ENCODE data around the gene VANGL1.

The VANGL1 gene

GRCh38 chr1:115648717-115649691 lies 7.2 kb downstream of the VANGL1 start:
- in situ Hi-C loops (cut with MboI; ENCODE audit: low sequenced_read_pairs): no loop called here
- Histone ChIP-seq H3K36me3 (replicated peaks) (peaks cover 16% of the 10 kb centered on the region), H3K4me3 (no peak overlapping the region), H3K9me3 (no peaks in the 10 kb centered on the region), H3K4me1 (no peaks in the 10 kb centered on the region), H3K27me3 (ENCODE audit: low read depth) (no peaks in the 10 kb centered on the region)
- no peak for DNase-seq (ENCODE audit: low spot score in 2 of 2)

GRCh38 chr1:115649964-115650363 lies 8.2 kb downstream of the VANGL1 start:
- in situ Hi-C loops (cut with MboI; ENCODE audit: low sequenced_read_pairs): no loop called here
- Histone ChIP-seq H3K4me3 (no peak overlapping the region), H3K9me3 (no peaks in the 10 kb centered on the region), H3K27me3 (ENCODE audit: low read depth) (no peaks in the 10 kb centered on the region), H3K36me3 (replicated peaks) (peaks cover 16% of the 10 kb centered on the region), H3K4me1 (no peaks in the 10 kb centered on the region)
- no peak for DNase-seq (ENCODE audit: low spot score in 2 of 2)

- DNase-seq (ENCODE audit: low spot score in 2 of 2): no peak
- in situ Hi-C loops (cut with MboI; ENCODE audit: low sequenced_read_pairs): no loop called here
- no peak overlapping the region for H3K4me3 ChIP-seq
- no peaks in the 10 kb centered on the region for H3K4me1 ChIP-seq
- no peaks in the 10 kb centered on the region for H3K27me3 ChIP-seq (ENCODE audit: low read depth)
- no peaks in the 10 kb centered on the region for H3K9me3 ChIP-seq
- peaks cover 16% of the 10 kb centered on the region for H3K36me3 ChIP-seq (replicated peaks)
Measured at GRCh38 chr1:115650961-115651360, 9.2 kb downstream of the VANGL1 start.

GRCh38 chr1:115651391-115651790 lies 9.6 kb downstream of the VANGL1 start:
- H3K4me3 ChIP-seq: no peak overlapping the region
- no peak for DNase-seq (ENCODE audit: low spot score in 2 of 2)
- H3K4me1 ChIP-seq: no peaks in the 10 kb centered on the region
- in situ Hi-C loops (cut with MboI; ENCODE audit: low sequenced_read_pairs): no loop called here
- H3K9me3 ChIP-seq: no peaks in the 10 kb centered on the region
- H3K27me3 ChIP-seq (ENCODE audit: low read depth): no peaks in the 10 kb centered on the region
- H3K36me3 ChIP-seq (replicated peaks): peaks cover 16% of the 10 kb centered on the region

- no peak for DNase-seq (ENCODE audit: low spot score in 2 of 2)
- in situ Hi-C loops (cut with MboI; ENCODE audit: low sequenced_read_pairs): no loop called here
- Histone ChIP-seq H3K27me3 (ENCODE audit: low read depth) (no peaks in the 10 kb centered on the region), H3K4me3 (no peak overlapping the region), H3K4me1 (no peaks in the 10 kb centered on the region), H3K9me3 (no peaks in the 10 kb centered on the region), H3K36me3 (replicated peaks) (peaks cover 16% of the 10 kb centered on the region)
Measured at GRCh38 chr1:115652236-115652788, 10.5 kb downstream of the VANGL1 start.

- H3K4me3 ChIP-seq: no peak overlapping the region
- H3K4me1 ChIP-seq: no peaks in the 10 kb centered on the region
- no peaks in the 10 kb centered on the region for H3K27me3 ChIP-seq (ENCODE audit: low read depth)
- no peaks in the 10 kb centered on the region for H3K9me3 ChIP-seq
- peaks cover 22% of the 10 kb centered on the region for H3K36me3 ChIP-seq (replicated peaks)
- in situ Hi-C loops (cut with MboI; ENCODE audit: low sequenced_read_pairs): no loop called here
- DNase-seq (ENCODE audit: low spot score in 2 of 2): no peak
Measured at GRCh38 chr1:115654125-115654524, 12.4 kb downstream of the VANGL1 start.

GRCh38 chr1:115654663-115655305 lies 13.0 kb downstream of the VANGL1 start:
- DNase-seq (ENCODE audit: low spot score in 2 of 2): no peak
- in situ Hi-C loops (cut with MboI; ENCODE audit: low sequenced_read_pairs): no loop called here
- no peaks in the 10 kb centered on the region for H3K27me3 ChIP-seq (ENCODE audit: low read depth)
- H3K4me1 ChIP-seq: no peaks in the 10 kb centered on the region
- H3K36me3 ChIP-seq (replicated peaks): peaks cover 22% of the 10 kb centered on the region
- no peak overlapping the region for H3K4me3 ChIP-seq
- H3K9me3 ChIP-seq: no peaks in the 10 kb centered on the region

- DNase-seq (ENCODE audit: low spot score in 2 of 2): no peak
- no peaks in the 10 kb centered on the region for H3K4me1 ChIP-seq
- H3K36me3 ChIP-seq (replicated peaks): peaks cover 25% of the 10 kb centered on the region
- in situ Hi-C loops (cut with MboI; ENCODE audit: low sequenced_read_pairs): no loop called here
- no peaks in the 10 kb centered on the region for H3K27me3 ChIP-seq (ENCODE audit: low read depth)
- no peak overlapping the region for H3K4me3 ChIP-seq
- no peaks in the 10 kb centered on the region for H3K9me3 ChIP-seq
Measured at GRCh38 chr1:115655306-115655663, 13.5 kb downstream of the VANGL1 start.

GRCh38 chr1:115655916-115656315 lies 14.1 kb downstream of the VANGL1 start:
- no peaks in the 10 kb centered on the region for H3K9me3 ChIP-seq
- in situ Hi-C loops (cut with MboI; ENCODE audit: low sequenced_read_pairs): no loop called here
- H3K36me3 ChIP-seq (replicated peaks): peaks cover 31% of the 10 kb centered on the region
- H3K4me3 ChIP-seq: no peak overlapping the region
- H3K4me1 ChIP-seq: no peaks in the 10 kb centered on the region
- no peaks in the 10 kb centered on the region for H3K27me3 ChIP-seq (ENCODE audit: low read depth)
- no peak for DNase-seq (ENCODE audit: low spot score in 2 of 2)

- H3K9me3 ChIP-seq: no peaks in the 10 kb centered on the region
- H3K36me3 ChIP-seq (replicated peaks): peaks cover 28% of the 10 kb centered on the region
- no peaks in the 10 kb centered on the region for H3K27me3 ChIP-seq (ENCODE audit: low read depth)
- no peaks in the 10 kb centered on the region for H3K4me1 ChIP-seq
- DNase-seq (ENCODE audit: low spot score in 2 of 2): no peak
- H3K4me3 ChIP-seq: no peak overlapping the region
- in situ Hi-C loops (cut with MboI; ENCODE audit: low sequenced_read_pairs): no loop called here
Measured at GRCh38 chr1:115656461-115657077, 14.8 kb downstream of the VANGL1 start.

GRCh38 chr1:115658646-115659045 lies 16.9 kb downstream of the VANGL1 start:
- in situ Hi-C loops (cut with MboI; ENCODE audit: low sequenced_read_pairs): no loop called here
- Histone ChIP-seq H3K36me3 (replicated peaks) (peaks cover 29% of the 10 kb centered on the region), H3K9me3 (no peaks in the 10 kb centered on the region), H3K27me3 (ENCODE audit: low read depth) (no peaks in the 10 kb centered on the region), H3K4me1 (no peaks in the 10 kb centered on the region), H3K4me3 (no peak overlapping the region)
- DNase-seq (ENCODE audit: low spot score in 2 of 2): no peak

GRCh38 chr1:115660151-115660550 lies 18.4 kb downstream of the VANGL1 start:
- no peak for DNase-seq (ENCODE audit: low spot score in 2 of 2)
- in situ Hi-C loops (cut with MboI; ENCODE audit: low sequenced_read_pairs): no loop called here
- Histone ChIP-seq H3K4me3 (no peak overlapping the region), H3K9me3 (no peaks in the 10 kb centered on the region), H3K4me1 (no peaks in the 10 kb centered on the region), H3K27me3 (ENCODE audit: low read depth) (no peaks in the 10 kb centered on the region), H3K36me3 (replicated peaks) (peaks cover 40% of the 10 kb centered on the region)

- Histone ChIP-seq H3K4me1 (no peaks in the 10 kb centered on the region), H3K9me3 (no peaks in the 10 kb centered on the region), H3K4me3 (no peak overlapping the region), H3K36me3 (replicated peaks) (peaks cover 40% of the 10 kb centered on the region), H3K27me3 (ENCODE audit: low read depth) (no peaks in the 10 kb centered on the region)
- in situ Hi-C loops (cut with MboI; ENCODE audit: low sequenced_read_pairs): no loop called here
- no peak for DNase-seq (ENCODE audit: low spot score in 2 of 2)
Measured at GRCh38 chr1:115661157-115661556, 19.4 kb downstream of the VANGL1 start.
